ENCODE measurements around the gene PSMA7.

The PSMA7 gene

GRCh38 chr20:62160253-62160652 lies 17.1 kb upstream of the PSMA7 start:
- Histone ChIP-seq H3K9me3 (ENCODE audit: severe bottlenecking) (no peaks in the 10 kb centered on the region), H3K4me3 (ENCODE audit: low read depth, low read length) (no peak overlapping the region), H3K36me3 (peaks cover 60% of the 10 kb centered on the region), H3K27me3 (ENCODE audit: insufficient read depth, low read depth, severe bottlenecking) (no peaks in the 10 kb centered on the region), H3K27ac (no peak overlapping the region)
- no peak for DNase-seq
- TF ChIP-seq CTCF (IDR thresholded peaks at IDR 0.05; ENCODE audit: low read depth, low read length) = no peak

- no peaks in the 10 kb centered on the region for H3K27me3 ChIP-seq (ENCODE audit: insufficient read depth, low read depth, severe bottlenecking)
- no peaks in the 10 kb centered on the region for H3K9me3 ChIP-seq (ENCODE audit: severe bottlenecking)
- DNase-seq = no peak
- H3K36me3 ChIP-seq = peaks cover 56% of the 10 kb centered on the region
- no peak overlapping the region for H3K4me3 ChIP-seq (ENCODE audit: low read depth, low read length)
- H3K27ac ChIP-seq = no peak overlapping the region
- TF ChIP-seq CTCF (IDR thresholded peaks at IDR 0.05; ENCODE audit: low read depth, low read length) = no peak
Measured at GRCh38 chr20:62159839-62160238, 16.6 kb upstream of the PSMA7 start.

GRCh38 chr20:62159052-62159451 lies 15.9 kb upstream of the PSMA7 start:
- no peak overlapping the region for H3K27ac ChIP-seq

GRCh38 chr20:62158541-62158940 lies 15.3 kb upstream of the PSMA7 start:
- TF ChIP-seq CTCF (IDR thresholded peaks at IDR 0.05; ENCODE audit: low read depth, low read length) = no peak

More at GRCh38 chr20:62159052-62159451, 15.9 kb upstream of the PSMA7 start:
- no peaks in the 10 kb centered on the region for H3K27me3 ChIP-seq (ENCODE audit: insufficient read depth, low read depth, severe bottlenecking)
- no peak overlapping the region for H3K4me3 ChIP-seq (ENCODE audit: low read depth, low read length)
- no peaks in the 10 kb centered on the region for H3K9me3 ChIP-seq (ENCODE audit: severe bottlenecking)
- peaks cover 56% of the 10 kb centered on the region for H3K36me3 ChIP-seq
- no peak for DNase-seq
- no peak for TF ChIP-seq CTCF (IDR thresholded peaks at IDR 0.05; ENCODE audit: low read depth, low read length)

GRCh38 chr20:62158088-62158400 lies 14.8 kb upstream of the PSMA7 start:
- H3K9me3 ChIP-seq (ENCODE audit: severe bottlenecking) = no peaks in the 10 kb centered on the region
- no peak for TF ChIP-seq CTCF (IDR thresholded peaks at IDR 0.05; ENCODE audit: low read depth, low read length)
- no peaks in the 10 kb centered on the region for H3K27me3 ChIP-seq (ENCODE audit: insufficient read depth, low read depth, severe bottlenecking)
- no peak for DNase-seq
- H3K36me3 ChIP-seq = peaks cover 56% of the 10 kb centered on the region
- H3K27ac ChIP-seq = no peak overlapping the region
- H3K4me3 ChIP-seq (ENCODE audit: low read depth, low read length) = no peak overlapping the region

More at GRCh38 chr20:62158541-62158940, 15.3 kb upstream of the PSMA7 start:
- Histone ChIP-seq H3K9me3 (ENCODE audit: severe bottlenecking) (no peaks in the 10 kb centered on the region), H3K4me3 (ENCODE audit: low read depth, low read length) (no peak overlapping the region), H3K27ac (no peak overlapping the region), H3K36me3 (peaks cover 54% of the 10 kb centered on the region), H3K27me3 (ENCODE audit: insufficient read depth, low read depth, severe bottlenecking) (no peaks in the 10 kb centered on the region)
- no peak for DNase-seq

GRCh38 chr20:62157387-62158087 lies 14.3 kb upstream of the PSMA7 start:
- no peak for TF ChIP-seq CTCF (IDR thresholded peaks at IDR 0.05; ENCODE audit: low read depth, low read length)
- no peak overlapping the region for H3K27ac ChIP-seq
- peaks cover 56% of the 10 kb centered on the region for H3K36me3 ChIP-seq
- H3K4me3 ChIP-seq (ENCODE audit: low read depth, low read length) = no peak overlapping the region
- DNase-seq = no peak
- no peaks in the 10 kb centered on the region for H3K27me3 ChIP-seq (ENCODE audit: insufficient read depth, low read depth, severe bottlenecking)
- H3K9me3 ChIP-seq (ENCODE audit: severe bottlenecking) = no peaks in the 10 kb centered on the region

Measured in WERI-Rb-1 (cell line).